Fibroblast of pulmonary artery (primary cell): ENCODE results near the gene EXOC3L4.

ENCODE experiments used
- DNase-seq: peaks from one replicate; pipeline ENCODE4 v3.0.0-alpha.2; 2010; ENCODE audit warnings: low read depth
- H3K4me3 ChIP-seq: replicated peaks from 2 replicates; pipeline ENCODE4 v1.5.1; 2011; ENCODE audit warnings: low read depth, mild to moderate bottlenecking, control low read depth, low read length, moderate library complexity
- CTCF ChIP-seq: IDR thresholded peaks from 2 replicates; pipeline ENCODE4 v1.5.1; 2011; ENCODE audit warnings: mild to moderate bottlenecking, control low read depth, low read length, inconsistent platforms; ENCODE audit errors: missing control alignments

EXOC3L4 gene

GRCh38 chr14:103134405-103134804 lies 39.9 kb downstream of the EXOC3L4 start:
- no peak for DNase-seq
- no peak for TF ChIP-seq CTCF
- H3K4me3 ChIP-seq: no peak overlapping the region

GRCh38 chr14:103134919-103135318 lies 40.4 kb downstream of the EXOC3L4 start:
- TF ChIP-seq CTCF: no peak
- no peak overlapping the region for H3K4me3 ChIP-seq
- DNase-seq: no peak

- no peak for TF ChIP-seq CTCF
- no peak for DNase-seq
- H3K4me3 ChIP-seq: no peak overlapping the region
These were observed 41.1 kb downstream of the EXOC3L4 start for GRCh38 chr14:103135333-103136260.

- peak; percentile 54 for DNase-seq
- no peak overlapping the region for H3K4me3 ChIP-seq
- no peak for TF ChIP-seq CTCF
These were observed 42.1 kb downstream of the EXOC3L4 start for GRCh38 chr14:103136388-103137271.

- TF ChIP-seq CTCF: no peak
- H3K4me3 ChIP-seq: no peak overlapping the region
- DNase-seq: no peak
These were observed 43.3 kb downstream of the EXOC3L4 start for GRCh38 chr14:103137689-103138300.

GRCh38 chr14:103138301-103139131 lies 44.0 kb downstream of the EXOC3L4 start:
- H3K4me3 ChIP-seq: no peak overlapping the region
- no peak for DNase-seq
- no peak for TF ChIP-seq CTCF
